Epidermal melanocyte (primary cell): ENCODE measurements around the gene RTN4.

ENCODE experiments used
- DNase-seq: peaks from one replicate; pipeline ENCODE4 v3.0.0; 2011; ENCODE audit warnings: low spot score; ENCODE audit not compliant: insufficient read length

RTN4 gene

DNA sequence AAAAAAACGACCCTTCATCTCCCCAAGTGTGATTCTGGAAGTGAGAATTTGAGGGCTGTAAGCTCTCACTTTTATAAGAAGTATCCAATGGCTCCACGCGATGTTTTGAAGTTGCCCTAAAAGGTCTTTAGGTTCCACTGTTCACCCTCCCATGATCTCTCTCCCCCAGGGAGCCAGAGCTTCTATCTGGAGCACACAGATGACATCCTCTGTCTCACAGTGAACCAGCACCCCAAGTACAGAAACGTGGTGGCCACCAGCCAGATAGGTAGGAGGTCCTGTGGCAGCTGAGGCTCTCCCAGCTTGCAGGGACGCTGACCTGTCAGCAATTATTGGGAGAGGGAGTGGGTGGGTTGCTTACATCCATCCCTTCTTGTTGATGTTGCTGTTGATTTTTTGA is 97.8 kb downstream of the RTN4 start:
- DNase-seq = no peak

DNA sequence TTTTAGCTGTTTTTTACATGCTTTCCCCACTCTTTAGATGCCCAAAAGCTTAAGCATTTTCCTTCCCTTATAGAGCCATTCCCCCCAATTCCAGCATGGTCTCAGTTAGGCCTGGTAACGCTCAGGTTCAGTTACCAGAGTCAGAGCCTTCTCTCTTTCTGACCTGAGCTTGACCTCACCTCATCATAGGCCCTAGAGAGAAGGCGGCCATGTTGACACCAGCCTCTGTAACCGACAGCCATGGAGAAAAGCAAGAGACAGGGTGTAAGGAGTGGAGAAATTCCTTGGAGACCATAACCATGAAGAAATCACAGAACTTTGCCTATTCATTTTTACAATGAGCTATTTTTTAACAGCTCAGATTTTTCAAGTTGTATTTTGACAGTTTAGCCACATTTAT is 99.4 kb downstream of the RTN4 start:
- DNase-seq = no peak

DNA sequence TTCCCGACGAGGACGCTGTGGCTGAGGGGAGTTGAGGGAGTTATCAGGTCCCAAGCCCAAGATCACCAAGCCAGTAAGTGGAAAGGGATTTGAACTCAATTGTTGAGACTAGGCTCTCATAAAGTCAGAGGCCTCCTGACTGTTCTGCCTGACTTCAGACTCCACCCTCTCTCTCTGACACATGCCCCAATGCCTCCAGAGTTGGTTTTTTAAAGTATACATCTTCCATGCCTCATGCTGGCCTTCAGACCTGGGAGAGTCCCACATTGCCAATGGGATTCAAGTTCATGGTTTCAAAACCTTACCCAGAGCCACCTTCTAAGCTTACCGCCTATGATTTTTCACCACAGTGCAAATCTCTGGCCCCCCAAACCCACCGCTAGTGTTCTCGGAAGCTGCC is 100.8 kb downstream of the RTN4 start:
- no peak for DNase-seq

DNA sequence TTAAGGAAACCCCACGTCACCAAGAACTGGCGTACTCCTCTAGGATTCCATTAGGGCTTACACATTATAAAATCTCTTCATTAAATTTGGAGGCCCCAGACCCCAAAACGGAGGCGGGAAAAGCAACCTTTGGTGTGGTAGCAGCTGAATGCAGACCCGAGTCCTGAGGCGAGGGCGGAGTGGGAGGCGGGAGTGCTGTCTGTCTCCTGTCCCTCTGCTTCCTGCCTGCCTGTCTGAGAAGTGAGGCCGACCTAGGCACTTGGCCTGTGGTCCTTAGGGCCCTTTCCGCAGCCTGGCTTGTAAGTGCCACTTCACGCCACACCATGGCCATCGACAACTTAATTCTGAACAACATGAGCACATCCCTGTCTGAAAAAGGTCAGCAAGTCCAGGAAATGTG is 102.1 kb downstream of the RTN4 start:
- no peak for DNase-seq

DNA sequence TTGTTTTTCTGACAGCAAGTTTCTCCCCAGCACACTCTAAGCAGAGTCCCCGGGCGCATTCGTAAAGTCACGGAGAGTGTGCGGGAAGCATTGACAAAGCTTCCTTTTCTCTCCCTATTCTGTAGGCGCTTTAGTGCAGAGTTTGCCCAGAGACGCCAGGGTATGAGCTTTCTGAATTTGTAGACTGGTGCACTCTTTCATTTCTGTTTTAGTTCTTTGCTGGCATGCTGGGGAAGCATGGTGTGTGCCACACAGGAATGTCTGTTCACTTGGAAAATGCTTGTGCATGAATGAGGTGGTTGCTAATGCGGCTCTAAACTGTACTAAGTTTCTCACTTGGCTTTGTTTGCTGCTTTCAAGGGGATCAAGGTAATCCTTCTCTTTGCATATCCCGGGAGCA is 102.6 kb downstream of the RTN4 start:
- no peak for DNase-seq

DNA sequence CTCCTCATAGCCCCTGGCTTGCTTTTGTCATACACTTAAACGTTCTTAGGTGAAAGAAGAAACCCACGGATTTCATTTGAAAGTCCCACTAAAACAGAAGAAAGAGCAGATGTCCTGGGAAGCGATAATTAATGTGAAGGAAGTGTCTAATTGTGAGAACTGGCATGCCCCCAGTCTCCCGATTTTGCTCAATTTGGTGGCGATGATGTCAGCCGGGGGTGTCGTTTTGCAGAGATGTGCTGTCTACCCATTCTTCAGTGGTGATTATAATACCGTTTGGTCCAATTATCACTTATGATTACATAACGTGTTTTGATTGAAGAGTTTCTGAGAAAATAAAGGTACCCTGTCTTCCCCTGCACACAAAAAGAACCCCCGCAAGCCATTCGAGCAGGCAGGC is 103.1 kb downstream of the RTN4 start:
- no peak for DNase-seq

DNA sequence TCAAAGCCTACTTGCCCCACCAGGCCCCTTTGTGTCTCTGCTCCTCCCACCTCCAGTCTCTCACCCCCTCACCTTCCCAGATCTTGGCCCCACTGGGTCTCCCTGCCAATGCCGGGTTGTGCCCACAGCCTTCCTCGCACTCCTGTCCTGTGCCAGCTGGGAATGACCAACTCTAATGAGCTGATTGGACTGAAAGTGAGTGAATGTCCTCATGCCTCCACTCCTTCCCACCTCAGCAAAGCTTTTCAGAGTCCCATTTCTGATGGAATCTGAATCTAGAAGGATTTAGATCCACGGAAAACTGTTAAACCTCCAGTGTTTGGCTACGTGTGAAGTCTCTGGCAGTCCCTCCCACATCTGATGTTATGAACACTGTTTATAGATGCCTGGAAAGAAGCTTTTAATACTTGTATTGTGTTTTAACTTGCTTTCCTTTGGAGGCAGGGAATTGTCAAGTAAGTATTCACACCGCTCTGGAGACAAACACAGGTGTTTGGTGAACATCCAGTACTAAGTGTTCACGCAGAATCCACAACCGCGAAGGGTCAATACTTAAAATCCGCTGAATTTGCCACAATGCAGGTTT is 103.9 kb downstream of the RTN4 start:
- no peak for DNase-seq

DNA sequence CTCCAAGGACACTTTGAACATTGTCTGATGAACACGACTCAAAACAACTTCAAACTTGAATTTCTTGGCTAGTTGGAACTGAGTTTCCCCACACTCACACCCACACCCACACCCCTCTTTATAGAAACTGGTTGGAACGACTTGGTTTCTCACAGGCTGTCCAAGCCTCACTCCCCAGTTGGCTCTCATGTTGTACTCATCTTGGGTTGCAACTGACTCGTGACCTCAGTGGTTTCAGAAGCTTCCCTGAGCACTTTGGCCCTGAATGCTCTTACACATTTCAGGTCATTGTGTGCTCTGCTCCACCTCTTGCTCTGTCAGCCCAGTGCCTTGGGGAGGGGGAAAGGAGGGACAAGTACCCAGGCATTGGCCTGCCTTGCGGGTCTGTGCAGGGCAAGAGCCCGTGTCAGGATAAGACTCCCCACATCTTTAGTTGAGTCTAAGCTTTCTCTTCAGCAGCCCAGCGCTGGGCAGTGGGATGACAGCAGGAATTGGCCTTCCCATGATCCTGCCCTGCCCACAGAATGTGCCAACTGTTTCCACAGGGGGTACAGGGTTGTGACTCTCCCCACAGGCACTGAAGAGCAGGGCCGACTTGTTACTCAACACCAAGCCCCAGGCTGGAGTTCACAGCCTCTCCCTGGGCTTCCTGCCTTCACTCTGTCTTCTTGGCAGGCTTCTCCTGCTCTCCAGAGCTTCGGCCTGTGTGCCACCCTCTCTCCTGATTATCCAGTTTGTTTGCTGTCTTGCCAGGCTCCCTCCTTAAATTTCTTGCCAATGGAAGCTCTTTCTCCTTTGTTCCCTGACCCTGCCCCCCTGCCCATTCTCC is 104.6 kb downstream of the RTN4 start:
- no peak for DNase-seq

DNA sequence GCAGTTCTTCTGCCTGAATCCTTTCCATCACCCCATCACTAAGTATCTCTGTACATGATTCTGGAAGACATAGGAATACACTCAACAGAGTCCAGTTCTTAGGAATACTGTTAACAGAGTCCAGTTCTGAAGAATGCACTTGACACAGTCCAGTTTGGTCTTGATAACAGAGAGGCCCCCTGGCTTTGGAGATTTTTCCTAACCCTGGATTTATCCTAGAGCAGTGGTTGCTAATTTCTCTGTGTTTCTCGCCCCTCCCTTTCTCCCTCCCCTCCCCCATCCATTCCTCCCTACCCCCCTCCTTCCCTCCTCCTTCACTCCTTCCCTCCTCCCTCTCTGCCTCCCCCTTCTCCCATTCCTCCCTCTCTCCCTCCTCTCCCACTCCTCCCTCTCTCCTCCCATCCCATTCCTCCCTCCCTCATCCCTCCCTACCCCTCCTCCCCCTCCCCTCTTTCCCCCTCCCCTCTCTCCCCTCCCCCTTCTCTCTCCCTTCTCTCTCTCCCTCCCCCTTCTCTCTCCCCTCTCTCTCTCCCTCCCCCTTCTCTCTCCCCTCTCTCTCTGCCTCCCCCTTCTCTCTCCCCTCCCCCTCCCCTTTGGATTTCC is 105.4 kb downstream of the RTN4 start:
- DNase-seq = no peak

DNA sequence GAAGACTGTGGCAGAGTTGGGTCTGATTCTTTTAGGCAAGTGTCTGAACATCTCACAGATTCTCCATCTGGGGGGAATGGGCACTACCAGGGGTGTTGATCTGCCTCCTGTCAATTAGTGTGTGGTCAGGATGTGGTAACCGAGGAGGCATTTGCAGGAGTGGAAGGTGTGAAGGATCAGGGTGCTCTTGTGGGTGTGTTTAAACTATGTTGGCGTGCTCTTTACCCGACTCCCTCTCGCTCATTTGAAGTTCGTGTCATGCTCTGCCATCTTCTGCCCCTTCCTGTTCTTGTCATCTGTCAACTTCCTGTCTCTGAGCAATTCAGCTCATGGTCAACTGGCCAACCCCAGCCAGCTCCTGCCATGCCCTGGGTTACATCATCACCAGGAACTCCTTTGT is 107.9 kb downstream of the RTN4 start:
- DNase-seq = no peak

DNA sequence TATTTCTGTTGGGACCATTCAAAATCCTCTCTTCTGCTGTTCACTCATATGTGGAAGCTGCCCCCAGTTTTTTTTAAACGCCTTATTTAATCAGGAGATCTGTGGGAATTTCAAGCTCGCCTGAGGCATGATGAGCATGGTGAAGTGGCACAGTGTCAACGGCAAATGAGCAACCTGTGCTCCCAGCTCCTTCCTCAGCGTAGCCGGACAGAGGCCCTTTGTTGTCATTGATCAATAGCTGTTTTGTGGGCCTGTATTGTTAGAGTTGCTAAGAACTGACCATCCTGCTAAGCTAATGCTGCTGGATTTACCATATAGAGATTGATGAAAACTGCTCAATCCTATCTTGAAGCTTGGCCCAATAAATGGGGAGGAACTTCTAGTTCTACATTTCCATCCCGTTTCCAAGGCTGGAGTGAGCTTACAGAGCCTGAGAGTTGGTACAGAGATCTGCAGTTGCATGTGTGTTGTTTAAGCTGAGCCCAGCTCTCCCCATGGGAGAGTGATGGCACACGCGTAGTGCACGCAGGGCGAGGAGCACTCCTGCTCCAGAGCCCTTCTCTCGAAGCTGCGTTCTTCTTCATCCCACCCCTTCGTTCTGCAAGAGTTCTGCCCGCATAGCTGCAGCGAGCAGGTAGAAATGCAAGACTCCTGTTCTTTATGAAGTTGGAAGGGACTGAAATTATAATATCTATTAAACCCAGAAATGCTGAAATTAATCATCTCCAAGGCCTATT is 108.8 kb downstream of the RTN4 start:
- no peak for DNase-seq

DNA sequence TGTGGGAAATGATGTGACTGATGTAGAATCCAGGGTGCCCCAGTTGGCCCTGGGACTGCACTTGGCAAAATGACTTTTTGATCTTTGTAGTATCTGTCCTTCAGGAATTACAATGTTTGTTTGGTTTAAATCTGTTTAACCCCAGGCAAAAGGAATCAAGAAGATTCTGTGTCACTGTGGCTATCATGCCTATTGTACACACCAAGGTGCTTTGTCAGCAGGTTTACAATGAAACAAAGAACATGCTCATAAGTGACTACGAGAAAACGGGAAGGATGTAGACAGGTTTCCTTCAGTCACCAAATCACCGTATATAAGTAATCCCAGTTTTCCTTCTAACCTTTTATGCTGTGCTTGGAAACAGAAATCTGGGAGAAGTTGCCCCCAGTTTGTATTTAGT is 109.5 kb downstream of the RTN4 start:
- DNase-seq = no peak

DNA sequence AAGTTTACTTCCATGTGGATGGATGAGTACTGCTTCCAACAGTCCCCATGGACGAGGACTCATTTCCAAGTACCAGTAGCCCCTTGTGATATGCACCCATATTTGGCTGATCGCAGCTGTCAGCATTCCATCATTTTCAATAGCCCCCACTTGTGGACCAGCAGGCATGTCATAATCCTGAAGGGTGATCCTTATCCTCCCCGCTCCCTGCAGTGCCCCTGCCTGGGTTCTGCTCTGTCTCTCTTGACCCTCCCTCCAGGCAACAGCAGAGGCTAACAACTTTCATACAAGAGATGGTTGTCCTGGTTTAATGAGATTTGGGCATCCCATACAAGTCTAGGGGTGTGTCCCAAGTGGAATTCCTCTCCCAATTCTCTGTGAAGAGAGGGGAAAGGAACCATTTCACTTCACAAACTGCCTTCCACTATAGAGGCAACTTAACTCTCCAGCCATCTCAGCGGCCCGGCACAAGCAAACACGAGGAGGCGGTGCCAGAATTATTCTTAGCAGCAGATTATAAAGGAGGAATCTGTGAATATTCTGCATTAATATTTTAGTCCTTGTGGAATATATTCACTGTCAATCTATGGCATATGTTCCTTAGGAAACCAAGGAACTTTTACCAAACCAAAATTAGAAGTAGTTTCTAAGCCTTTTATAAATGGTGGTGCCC is 110.7 kb downstream of the RTN4 start:
- no peak for DNase-seq

DNA sequence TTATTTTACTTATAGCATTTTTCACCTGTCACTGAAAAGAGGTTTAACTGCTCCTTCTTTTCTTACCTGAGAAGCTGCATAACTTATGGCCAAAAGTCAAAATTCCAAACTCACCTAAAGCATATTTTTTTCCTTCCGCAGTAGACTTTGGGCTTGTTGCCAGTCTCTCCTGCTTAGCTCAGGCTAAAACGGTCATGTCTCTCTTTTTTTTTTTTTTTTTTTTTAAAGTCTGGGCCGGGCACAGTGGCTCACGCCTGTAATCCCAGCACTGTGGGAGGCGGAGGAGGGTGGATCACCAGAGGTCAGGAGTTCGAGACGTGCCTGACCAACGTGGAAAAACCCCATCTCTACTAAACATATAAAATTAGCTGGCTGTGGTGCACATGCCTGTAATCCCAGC is 113.5 kb downstream of the RTN4 start:
- no peak for DNase-seq

DNA sequence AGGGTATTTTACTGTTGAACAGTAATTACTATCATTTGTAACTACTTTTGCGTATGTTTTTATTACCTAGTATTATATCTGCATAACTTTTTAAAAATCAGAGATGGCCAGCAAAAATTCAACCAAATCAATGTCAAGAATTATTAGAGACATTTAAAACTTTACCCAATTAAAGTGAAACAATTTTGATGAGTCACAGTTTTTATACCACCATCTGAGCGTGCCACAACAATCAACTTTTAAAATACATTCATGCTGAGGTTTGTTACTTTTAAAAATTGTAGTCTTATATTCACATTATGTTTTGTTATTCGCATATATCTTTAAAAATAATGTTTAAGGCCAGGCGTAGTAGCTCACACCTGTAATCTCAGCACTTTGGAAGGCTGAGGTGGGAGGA is 114.9 kb downstream of the RTN4 start:
- DNase-seq = no peak

DNA sequence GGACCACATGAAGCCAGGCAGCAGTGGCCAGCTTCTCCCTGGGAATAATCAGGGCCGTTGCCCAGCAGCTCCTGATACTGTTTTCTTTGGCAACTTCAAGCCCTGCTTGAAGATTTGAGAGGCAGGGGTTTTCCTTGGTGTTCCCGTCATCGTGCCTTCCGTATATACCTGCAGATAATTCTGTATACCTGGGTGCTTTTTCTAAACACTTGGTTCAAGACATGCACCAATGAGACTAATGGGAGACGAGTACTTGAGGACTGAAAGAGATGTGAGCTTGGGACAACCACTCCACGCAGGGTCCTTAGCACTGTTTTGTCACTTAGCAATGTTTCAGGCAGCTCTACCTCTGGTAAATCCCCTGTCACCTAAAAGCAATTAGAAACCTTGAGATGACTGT is 118.8 kb downstream of the RTN4 start:
- no peak for DNase-seq

DNA sequence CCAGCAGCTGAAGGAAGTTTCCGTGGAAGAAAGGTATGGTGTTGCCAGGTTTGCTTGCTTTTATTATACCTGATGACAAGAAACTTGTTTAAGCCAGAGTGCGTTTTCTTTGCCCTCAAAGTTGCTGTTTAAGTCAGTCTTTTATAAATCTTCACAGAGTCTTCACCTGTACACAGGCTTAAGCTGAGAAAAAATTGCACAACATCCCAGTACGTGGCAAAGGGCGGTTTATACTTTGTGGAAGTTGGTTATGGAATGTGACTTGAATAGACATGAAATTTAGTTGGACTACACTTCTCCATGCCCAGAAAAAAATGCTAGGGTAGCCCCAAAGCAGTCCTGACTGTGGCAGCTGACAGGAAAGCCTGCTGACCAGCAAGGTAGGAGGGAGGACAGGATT is 121.5 kb downstream of the RTN4 start:
- DNase-seq = no peak

DNA sequence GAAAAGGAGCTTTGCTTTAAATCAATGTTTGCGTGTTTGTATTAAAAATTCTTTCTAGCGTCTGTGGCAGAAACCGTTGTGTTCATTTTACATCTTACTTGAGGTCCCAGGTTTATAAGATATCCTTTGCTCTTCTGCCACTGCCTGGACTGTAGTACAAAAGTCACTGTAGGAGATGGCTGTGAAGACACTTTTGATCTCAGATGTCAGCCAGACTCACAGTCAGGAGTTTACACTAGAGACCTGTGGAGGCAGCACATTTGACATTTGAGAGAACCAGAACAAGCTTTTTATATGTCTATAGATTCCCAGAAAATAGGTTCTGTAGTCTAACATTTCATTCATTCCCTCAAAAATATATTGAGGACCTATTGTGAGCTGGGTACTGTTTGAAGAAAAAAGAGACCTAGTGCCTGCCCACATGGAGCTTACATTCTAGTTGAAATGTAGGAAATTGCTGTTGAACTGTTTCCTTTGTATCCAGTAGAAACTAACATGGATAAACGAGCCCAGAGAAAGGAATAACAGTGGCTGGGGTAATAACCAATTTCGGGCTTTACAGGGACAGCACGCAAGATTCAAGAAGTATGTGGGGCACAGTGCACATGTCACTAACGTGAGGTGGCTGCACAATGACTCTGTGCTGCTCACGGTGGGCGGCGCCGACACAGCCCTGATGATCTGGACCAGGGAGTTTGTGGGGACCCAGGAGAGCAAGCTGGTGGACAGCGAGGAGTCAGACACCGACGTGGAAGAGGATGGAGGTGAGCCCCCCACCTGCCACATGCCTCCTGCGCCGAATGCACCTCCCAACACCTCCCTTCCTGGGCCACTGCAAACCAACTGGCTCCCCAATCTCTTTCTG is 122.3 kb downstream of the RTN4 start:
- no peak for DNase-seq

DNA sequence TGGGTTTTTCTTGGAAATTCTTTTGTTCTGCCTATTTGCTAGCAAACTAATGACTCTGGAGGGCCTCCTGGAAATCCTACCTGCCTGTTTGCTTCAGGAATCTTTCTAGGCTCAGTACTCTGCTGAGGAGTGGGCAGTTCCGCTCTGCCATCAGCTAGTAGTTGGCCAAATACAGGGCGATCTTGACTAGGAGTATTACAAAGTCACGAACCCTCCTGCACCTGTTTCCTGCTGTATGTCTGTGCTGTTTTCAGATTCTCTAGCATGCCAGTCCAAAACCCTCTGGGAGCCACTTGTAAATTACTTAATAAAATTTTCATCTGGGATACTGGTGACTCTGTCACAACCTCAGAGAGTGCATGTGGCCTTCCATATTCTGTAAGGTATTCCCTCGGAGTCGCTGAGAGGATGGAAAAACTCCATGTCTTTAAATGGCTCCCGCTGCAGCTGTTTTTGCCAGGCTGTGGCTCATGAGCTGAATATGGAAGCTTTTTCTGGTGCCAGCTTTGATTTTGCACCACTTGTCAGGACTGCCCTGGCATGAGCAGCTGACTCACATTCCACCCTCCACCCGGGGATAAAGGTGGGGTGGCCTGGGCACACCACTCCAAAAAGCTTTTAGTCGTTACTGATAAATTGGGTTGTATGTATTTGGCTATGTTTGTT is 123.0 kb downstream of the RTN4 start:
- DNase-seq = no peak

DNA sequence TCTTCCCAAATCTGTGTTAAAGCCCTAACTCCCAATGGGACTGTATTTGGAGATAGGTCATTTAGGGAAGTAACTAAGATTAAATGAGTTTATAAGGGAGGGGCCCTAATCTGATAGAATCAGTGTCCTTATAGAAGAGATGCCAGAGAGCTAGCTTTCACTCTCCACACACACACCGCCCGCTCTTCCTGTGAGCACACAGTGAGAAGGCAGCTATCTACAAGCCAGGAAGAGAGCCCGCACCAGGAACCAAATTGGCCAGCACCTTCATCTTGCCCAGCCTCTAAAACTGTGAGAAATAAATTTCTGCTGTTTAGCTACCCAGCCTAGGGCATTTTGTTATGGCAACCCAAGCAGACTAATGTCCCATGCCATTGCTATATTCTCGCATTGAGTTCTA is 125.2 kb downstream of the RTN4 start:
- DNase-seq = no peak
